ENCODE measurements around the gene SART3.

GRCh38 chr12:108559748-108560147, 1.2 kb downstream of the SART3 start:
- TF ChIP-seq CTCF (IDR thresholded peaks at IDR 0.05) (no peak), EZH2 (IDR thresholded peaks at IDR 0.05) (no peak)

Measured in neural progenitor cell (in vitro differentiated cells).